Measurements from ENCODE around the gene EXOC6B.

EXOC6B gene

GRCh38 chr2:72825257-72826155, at the start of gene EXOC6B:
EXOC6B (minus strand) TSS chr2:72826033.
- Histone ChIP-seq H3K27me3 (ENCODE audit: control insufficient read depth, insufficient read depth, low read length) (no peaks in the 10 kb centered on the region), H3K4me1 (ENCODE audit: control insufficient read depth, insufficient read depth, low read length) (peaks cover 9% of the 10 kb centered on the region), H3K9ac (ENCODE audit: low read length) (peak within 1 kb of the TSS; percentile 87), H3K27ac (ENCODE audit: low read depth, low read length) (peak within 1 kb of the TSS; percentile 68), H3K4me3 (ENCODE audit: low read length) (peak within 1 kb of the TSS; percentile 87), H3K36me3 (ENCODE audit: control insufficient read depth, insufficient read depth, low read length) (no peaks in the 10 kb centered on the region)

DNA sequence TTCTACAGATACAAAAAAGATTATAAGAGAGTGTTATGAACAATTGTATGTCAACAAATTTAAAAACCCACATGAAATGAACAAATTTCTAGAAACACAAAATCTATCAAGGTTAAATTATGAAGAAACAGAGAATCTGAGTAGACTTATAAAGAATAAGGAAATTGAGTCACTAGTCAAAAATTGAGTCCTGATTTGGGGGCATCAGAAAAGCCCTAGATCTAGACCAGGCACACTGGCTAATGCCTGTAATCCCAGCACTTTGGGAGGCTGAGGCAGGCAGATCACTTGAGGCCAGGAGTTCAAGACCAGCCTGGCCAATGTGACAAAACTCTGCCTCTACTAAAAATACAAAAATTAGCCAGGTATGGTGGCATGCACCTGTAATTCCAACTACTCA, 46.0 kb upstream of the EXOC6B start:
- H3K27ac ChIP-seq (ENCODE audit: low read depth, low read length), result no peak overlapping the region
- H3K36me3 ChIP-seq (ENCODE audit: control insufficient read depth, insufficient read depth, low read length), result no peaks in the 10 kb centered on the region
- H3K9ac ChIP-seq (ENCODE audit: low read length), result no peak overlapping the region
- H3K4me1 ChIP-seq (ENCODE audit: control insufficient read depth, insufficient read depth, low read length), result no peaks in the 10 kb centered on the region
- H3K27me3 ChIP-seq (ENCODE audit: control insufficient read depth, insufficient read depth, low read length), result no peaks in the 10 kb centered on the region
- no peak overlapping the region for H3K4me3 ChIP-seq (ENCODE audit: low read length)

DNA sequence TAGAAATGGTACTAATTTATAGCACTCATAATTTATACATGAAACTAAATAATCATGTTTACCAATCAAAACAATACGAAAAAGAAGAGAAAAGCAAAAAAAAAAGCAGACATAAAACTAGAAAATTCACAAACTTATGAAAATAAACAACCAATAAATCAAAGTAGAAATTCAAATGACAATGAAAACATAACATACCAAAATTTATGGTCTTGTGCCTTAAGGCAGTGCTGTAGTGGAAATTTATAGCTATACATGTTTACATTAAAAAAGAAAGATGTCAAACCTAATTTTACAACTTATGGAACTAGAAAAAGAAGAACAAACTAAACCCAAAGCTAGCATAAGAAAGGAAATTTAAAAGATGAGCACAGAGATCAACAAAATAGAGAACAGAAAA, 45.2 kb upstream of the EXOC6B start:
- Histone ChIP-seq H3K27me3 (ENCODE audit: control insufficient read depth, insufficient read depth, low read length) (no peaks in the 10 kb centered on the region), H3K36me3 (ENCODE audit: control insufficient read depth, insufficient read depth, low read length) (no peaks in the 10 kb centered on the region), H3K4me1 (ENCODE audit: control insufficient read depth, insufficient read depth, low read length) (no peaks in the 10 kb centered on the region)

DNA sequence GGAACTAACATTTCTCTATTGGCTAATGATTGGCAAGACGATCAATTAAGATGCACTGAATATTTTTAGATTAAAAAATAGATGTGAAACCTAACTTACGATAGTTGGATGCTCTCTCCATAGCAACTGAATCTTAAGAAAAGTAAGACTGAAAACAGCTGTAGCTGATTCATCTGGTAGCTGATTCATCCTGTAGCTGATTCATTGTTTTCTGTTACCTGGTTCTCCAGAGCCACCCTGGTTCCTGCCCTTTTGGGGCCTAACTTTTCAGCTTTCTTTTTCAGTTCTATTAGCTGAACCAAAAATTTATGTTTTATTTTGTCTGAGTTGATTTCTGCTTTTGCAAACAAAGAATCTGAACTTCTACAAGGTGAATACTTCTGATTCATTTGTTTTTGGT, 38.7 kb upstream of the EXOC6B start:
- H3K4me3 ChIP-seq (ENCODE audit: low read length), result no peak overlapping the region
- no peak overlapping the region for H3K9ac ChIP-seq (ENCODE audit: low read length)
- H3K27ac ChIP-seq (ENCODE audit: low read depth, low read length), result no peak overlapping the region
- no peaks in the 10 kb centered on the region for H3K4me1 ChIP-seq (ENCODE audit: control insufficient read depth, insufficient read depth, low read length)
- no peaks in the 10 kb centered on the region for H3K36me3 ChIP-seq (ENCODE audit: control insufficient read depth, insufficient read depth, low read length)
- peaks cover 2% of the 10 kb centered on the region for H3K27me3 ChIP-seq (ENCODE audit: control insufficient read depth, insufficient read depth, low read length)

More for the DNA sequence above, 45.2 kb upstream of the EXOC6B start:
- H3K9ac ChIP-seq (ENCODE audit: low read length), result no peak overlapping the region
- no peak overlapping the region for H3K4me3 ChIP-seq (ENCODE audit: low read length)
- no peak overlapping the region for H3K27ac ChIP-seq (ENCODE audit: low read depth, low read length)

- Histone ChIP-seq H3K27me3 (ENCODE audit: control insufficient read depth, insufficient read depth, low read length) (peaks cover 2% of the 10 kb centered on the region), H3K4me3 (ENCODE audit: low read length) (no peak overlapping the region), H3K36me3 (ENCODE audit: control insufficient read depth, insufficient read depth, low read length) (no peaks in the 10 kb centered on the region), H3K27ac (ENCODE audit: low read depth, low read length) (no peak overlapping the region), H3K9ac (ENCODE audit: low read length) (no peak overlapping the region), H3K4me1 (ENCODE audit: control insufficient read depth, insufficient read depth, low read length) (no peaks in the 10 kb centered on the region)
Measured at GRCh38 chr2:72863046-72863445, 37.2 kb upstream of the EXOC6B start.

- H3K4me3 ChIP-seq (ENCODE audit: low read length), result peak overlapping the region; percentile 34
Measured at GRCh38 chr2:72862239-72862988, 36.6 kb upstream of the EXOC6B start.

DNA sequence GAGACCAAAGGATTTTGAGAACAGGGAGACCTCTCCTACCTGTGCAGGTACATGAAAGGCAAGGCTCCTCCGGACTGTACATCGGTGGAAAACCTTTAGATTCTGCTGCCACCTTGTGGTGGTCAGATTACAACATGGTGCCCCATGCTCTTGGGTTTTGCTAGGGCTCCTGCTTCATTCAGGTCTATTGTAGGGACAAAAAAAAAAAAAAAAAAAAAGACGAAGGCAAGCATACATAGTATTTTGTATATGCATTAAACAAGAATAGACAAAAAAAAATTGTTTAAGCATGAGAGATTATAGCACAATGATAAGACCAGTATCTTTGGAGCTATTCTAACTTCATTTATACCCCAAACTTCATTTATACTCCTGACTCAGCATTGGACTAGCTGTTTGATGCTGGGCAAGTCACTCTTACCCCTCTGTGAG, 34.0 kb upstream of the EXOC6B start:
- Histone ChIP-seq H3K36me3 (ENCODE audit: control insufficient read depth, insufficient read depth, low read length) (no peaks in the 10 kb centered on the region), H3K27ac (ENCODE audit: low read depth, low read length) (no peak overlapping the region), H3K9ac (ENCODE audit: low read length) (no peak overlapping the region), H3K4me3 (ENCODE audit: low read length) (no peak overlapping the region), H3K27me3 (ENCODE audit: control insufficient read depth, insufficient read depth, low read length) (peaks cover 2% of the 10 kb centered on the region), H3K4me1 (ENCODE audit: control insufficient read depth, insufficient read depth, low read length) (no peaks in the 10 kb centered on the region)

More at GRCh38 chr2:72862239-72862988, 36.6 kb upstream of the EXOC6B start:
- Histone ChIP-seq H3K4me1 (ENCODE audit: control insufficient read depth, insufficient read depth, low read length) (no peaks in the 10 kb centered on the region), H3K27ac (ENCODE audit: low read depth, low read length) (no peak overlapping the region), H3K36me3 (ENCODE audit: control insufficient read depth, insufficient read depth, low read length) (no peaks in the 10 kb centered on the region), H3K27me3 (ENCODE audit: control insufficient read depth, insufficient read depth, low read length) (peaks cover 2% of the 10 kb centered on the region), H3K9ac (ENCODE audit: low read length) (no peak overlapping the region)

DNA sequence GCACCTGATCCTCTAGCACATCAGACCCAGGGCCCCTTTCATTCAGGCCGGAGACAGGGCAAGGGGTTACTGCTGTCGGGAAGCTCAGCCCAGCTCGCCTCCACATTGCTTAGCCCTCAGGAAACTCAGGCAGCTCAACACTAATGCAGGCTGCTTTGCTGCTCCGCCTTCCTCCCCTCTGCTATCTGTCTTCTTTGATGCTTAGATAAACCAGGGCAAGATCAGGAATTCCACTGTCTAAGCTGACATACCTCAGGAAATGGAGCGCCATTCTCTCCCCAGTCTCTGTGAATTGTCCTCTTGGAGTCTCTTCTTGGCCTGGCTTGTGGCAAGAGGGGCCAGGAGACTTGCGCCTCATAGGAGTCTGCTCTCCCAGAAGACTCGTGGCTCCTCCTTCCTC, 25.5 kb upstream of the EXOC6B start:
- no peaks in the 10 kb centered on the region for H3K36me3 ChIP-seq (ENCODE audit: control insufficient read depth, insufficient read depth, low read length)
- H3K4me3 ChIP-seq (ENCODE audit: low read length), result no peak overlapping the region
- no peaks in the 10 kb centered on the region for H3K4me1 ChIP-seq (ENCODE audit: control insufficient read depth, insufficient read depth, low read length)
- H3K9ac ChIP-seq (ENCODE audit: low read length), result no peak overlapping the region
- peaks cover 4% of the 10 kb centered on the region for H3K27me3 ChIP-seq (ENCODE audit: control insufficient read depth, insufficient read depth, low read length)
- H3K27ac ChIP-seq (ENCODE audit: low read depth, low read length), result no peak overlapping the region

GRCh38 chr2:72849138-72849462, 23.3 kb upstream of the EXOC6B start:
- Histone ChIP-seq H3K9ac (ENCODE audit: low read length) (no peak overlapping the region), H3K27ac (ENCODE audit: low read depth, low read length) (no peak overlapping the region), H3K4me3 (ENCODE audit: low read length) (no peak overlapping the region), H3K4me1 (ENCODE audit: control insufficient read depth, insufficient read depth, low read length) (no peaks in the 10 kb centered on the region), H3K36me3 (ENCODE audit: control insufficient read depth, insufficient read depth, low read length) (no peaks in the 10 kb centered on the region), H3K27me3 (ENCODE audit: control insufficient read depth, insufficient read depth, low read length) (peaks cover 4% of the 10 kb centered on the region)

DNA sequence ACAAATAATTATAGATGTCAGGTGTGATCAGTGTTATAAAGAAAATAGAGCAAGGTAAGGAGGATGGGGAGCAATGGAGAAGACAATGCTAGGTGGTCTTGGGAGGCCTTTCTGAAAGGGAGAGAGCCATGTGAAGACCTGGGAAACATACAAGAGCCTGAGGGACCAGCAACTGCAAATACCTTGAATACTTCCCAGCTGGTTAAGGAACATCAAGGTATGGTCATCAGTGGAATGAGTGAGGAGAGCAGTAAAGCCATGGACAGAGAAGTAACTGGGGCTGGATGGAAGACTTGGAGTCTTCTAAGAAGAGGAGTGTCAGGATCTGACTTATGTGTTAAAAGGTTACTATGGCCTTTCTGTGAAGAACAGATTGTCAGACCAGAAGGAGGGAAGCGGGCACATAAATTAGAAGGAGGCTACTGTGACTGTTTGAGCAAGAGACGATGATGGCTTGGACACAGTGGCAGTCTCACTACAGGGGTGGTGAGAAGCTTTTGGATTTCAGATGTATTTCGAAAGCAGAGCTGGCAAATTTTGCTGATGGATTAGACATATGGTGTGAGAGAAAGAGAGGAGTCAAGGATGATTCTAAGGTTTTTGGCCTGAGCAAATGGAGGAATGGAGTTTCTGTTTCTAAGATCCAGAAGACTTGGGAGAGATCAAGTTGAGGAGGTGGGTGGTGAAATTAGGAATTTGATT, 22.8 kb upstream of the EXOC6B start:
- H3K27me3 ChIP-seq (ENCODE audit: control insufficient read depth, insufficient read depth, low read length), result peaks cover 4% of the 10 kb centered on the region
- no peak overlapping the region for H3K27ac ChIP-seq (ENCODE audit: low read depth, low read length)
- H3K36me3 ChIP-seq (ENCODE audit: control insufficient read depth, insufficient read depth, low read length), result no peaks in the 10 kb centered on the region
- no peak overlapping the region for H3K9ac ChIP-seq (ENCODE audit: low read length)
- H3K4me3 ChIP-seq (ENCODE audit: low read length), result no peak overlapping the region
- H3K4me1 ChIP-seq (ENCODE audit: control insufficient read depth, insufficient read depth, low read length), result no peaks in the 10 kb centered on the region

DNA sequence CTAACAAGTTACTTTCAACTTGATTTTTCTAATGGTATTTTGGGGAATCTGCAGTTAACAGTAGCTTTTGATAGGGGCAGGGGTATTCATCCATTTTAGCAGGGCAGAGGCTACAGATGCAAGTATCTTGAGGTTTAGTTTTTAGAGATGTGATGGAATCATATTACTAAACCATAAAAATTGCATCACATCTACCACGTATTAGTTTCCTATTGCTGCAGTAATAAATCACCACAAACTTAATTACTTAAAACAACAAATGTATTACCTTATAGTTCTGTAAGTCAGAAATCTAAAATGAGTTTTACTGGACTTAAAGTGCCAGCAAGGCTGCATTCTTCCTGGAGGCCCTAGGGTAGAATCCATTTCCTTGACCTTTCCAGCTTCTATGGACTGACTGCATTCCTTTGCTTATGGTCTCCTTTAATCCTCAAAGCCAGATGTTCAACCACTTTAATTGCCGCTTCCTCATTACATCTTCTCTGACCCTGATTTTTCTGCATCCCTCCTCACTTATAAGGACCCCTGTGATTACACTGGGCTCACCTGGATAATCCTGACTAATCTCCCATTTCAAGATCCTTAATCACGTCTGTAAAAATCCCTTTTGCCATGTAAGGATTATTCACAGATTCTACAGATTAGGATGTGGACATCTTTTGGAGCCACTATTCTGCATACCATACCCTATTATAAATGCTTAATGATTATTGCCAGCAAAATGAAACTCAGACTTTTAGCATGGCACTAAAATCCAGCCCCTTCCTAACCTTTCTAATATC, 21.9 kb upstream of the EXOC6B start:
- H3K27me3 ChIP-seq (ENCODE audit: control insufficient read depth, insufficient read depth, low read length), result peaks cover 4% of the 10 kb centered on the region
- H3K9ac ChIP-seq (ENCODE audit: low read length), result no peak overlapping the region
- no peak overlapping the region for H3K27ac ChIP-seq (ENCODE audit: low read depth, low read length)
- H3K4me1 ChIP-seq (ENCODE audit: control insufficient read depth, insufficient read depth, low read length), result no peaks in the 10 kb centered on the region
- H3K36me3 ChIP-seq (ENCODE audit: control insufficient read depth, insufficient read depth, low read length), result no peaks in the 10 kb centered on the region
- no peak overlapping the region for H3K4me3 ChIP-seq (ENCODE audit: low read length)

All from rectal smooth muscle tissue (tissue), 1 donor.